GM23338 (cell line): Measurements from ENCODE around the gene MADCAM1. TPM values are rescaled to one million over a fixed set of nuclear protein-coding genes. Genes with fewer than 3 reads are reported as not detected.

Experiments
- ATAC-seq: fragments of 200-7000 bp; cut with Tn5 transposase; 3 replicates; pipeline ENCODE4 v1.9.1; 2020
- DNase-seq: peaks from one replicate; pipeline ENCODE4 v3.0.0-alpha.2; 2015; ENCODE audit warnings: low spot score
- H2AFZ ChIP-seq: fragments of 200-600 bp; sonication (generic); 2 replicates; pipeline ENCODE4 v1.8.0; 2016; ENCODE audit warnings: antibody characterized with exemption, mild to moderate bottlenecking, moderate library complexity
- H3F3A ChIP-seq: fragments of 200-600 bp; sonication (generic); replicated peaks from 2 replicates; pipeline ENCODE4 v1.8.0; 2017; ENCODE audit warnings: antibody characterized with exemption, mixed run types, low read depth
- H3K27ac ChIP-seq: fragments of 200-600 bp; sonication (generic); 2 replicates; pipeline ENCODE4 v1.6.1; 2016; ENCODE audit warnings: low read depth
- H3K27me3 ChIP-seq: fragments of 200-600 bp; sonication (generic); 2 replicates; pipeline ENCODE4 v1.8.0; 2016; ENCODE audit warnings: mild to moderate bottlenecking, mixed run types, moderate library complexity; ENCODE audit not compliant: insufficient read depth
- H3K36me3 ChIP-seq: fragments of 200-600 bp; sonication (generic); 2 replicates; pipeline ENCODE4 v1.8.0; 2016; ENCODE audit warnings: mild to moderate bottlenecking; ENCODE audit not compliant: insufficient read depth
- H3K4me1 ChIP-seq: fragments of 200-600 bp; sonication (generic); 2 replicates; pipeline ENCODE4 v1.8.0; 2016; ENCODE audit warnings: mild to moderate bottlenecking, moderate library complexity; ENCODE audit not compliant: insufficient read depth
- H3K4me2 ChIP-seq: fragments of 200-600 bp; sonication (generic); 2 replicates; pipeline ENCODE4 v1.7.1; 2017; ENCODE audit warnings: mixed run types
- H3K4me3 ChIP-seq: fragments of 200-600 bp; sonication (generic); 2 replicates; pipeline ENCODE4 v1.6.1; 2016; ENCODE audit warnings: mixed run types
- H3K79me2 ChIP-seq: fragments of 200-600 bp; sonication (generic); replicated peaks from 2 replicates; pipeline ENCODE4 v1.8.0; 2017; ENCODE audit warnings: mild to moderate bottlenecking; ENCODE audit not compliant: insufficient read depth
- H3K9me2 ChIP-seq: fragments of 200-600 bp; sonication (generic); 2 replicates; pipeline ENCODE4 v1.8.0; 2017; ENCODE audit not compliant: insufficient read depth
- H4K20me1 ChIP-seq: fragments of 200-600 bp; sonication (generic); replicated peaks from 2 replicates; pipeline ENCODE4 v1.8.0; 2017; ENCODE audit warnings: mild to moderate bottlenecking; ENCODE audit not compliant: insufficient read depth
- H3K27ac Mint-ChIP-seq: 2 replicates; pipeline ENCODE4 v1.8.0; 2020; ENCODE audit warnings: inconsistent platforms, mild to moderate bottlenecking, moderate library complexity, mixed read lengths
- H3K27me3 Mint-ChIP-seq: 3 replicates; pipeline ENCODE4 v1.8.0; 2022; ENCODE audit warnings: low read depth, mild to moderate bottlenecking, moderate library complexity, mixed read lengths, inconsistent platforms; ENCODE audit not compliant: insufficient read depth, poor library complexity
- H3K36me3 Mint-ChIP-seq: 3 replicates; pipeline ENCODE4 v1.8.0; 2021; ENCODE audit warnings: low read depth, mild to moderate bottlenecking, inconsistent platforms, moderate library complexity, mixed read lengths
- H3K4me1 Mint-ChIP-seq: 3 replicates; pipeline ENCODE4 v1.8.0; 2020; ENCODE audit warnings: mild to moderate bottlenecking, inconsistent platforms, mixed read lengths
- H3K4me3 Mint-ChIP-seq: 3 replicates; pipeline ENCODE4 v1.8.0; 2021; ENCODE audit warnings: moderate library complexity, mild to moderate bottlenecking, inconsistent platforms, mixed read lengths
- H3K9me3 Mint-ChIP-seq: 3 replicates; pipeline ENCODE4 v1.8.0; 2020; ENCODE audit warnings: moderate library complexity, mild to moderate bottlenecking, inconsistent platforms, mixed read lengths
- CREB1 ChIP-seq: fragments of 250-450 bp; sonication (Bioruptor Pico); IDR thresholded peaks from 2 replicates; pipeline ENCODE4 v1.5.0; 2020; ENCODE audit warnings: low read depth, mild to moderate bottlenecking, moderate library complexity
- EZH2 ChIP-seq: fragments of 200-600 bp; sonication (generic); IDR thresholded peaks from one replicate; pipeline ENCODE4 v1.8.0; 2017; ENCODE audit warnings: antibody characterized with exemption, mild to moderate bottlenecking, low read depth; ENCODE audit not compliant: unreplicated experiment
- EZH2phosphoT487 ChIP-seq: fragments of 200-600 bp; sonication (generic); IDR thresholded peaks from one replicate; pipeline ENCODE4 v1.8.1; 2018; ENCODE audit warnings: antibody characterized with exemption; ENCODE audit not compliant: unreplicated experiment
- JUNB ChIP-seq: IDR thresholded peaks from one replicate; pipeline ENCODE4 v1.6.1; 2016; ENCODE audit warnings: antibody characterized with exemption; ENCODE audit not compliant: unreplicated experiment
- POLR2AphosphoS5 ChIP-seq: IDR thresholded peaks from 2 replicates; pipeline ENCODE4 v1.6.1; 2016; ENCODE audit warnings: antibody characterized with exemption, low read depth
- STAT1 ChIP-seq: IDR thresholded peaks from one replicate; pipeline ENCODE4 v1.6.1; 2016; ENCODE audit warnings: antibody characterized with exemption; ENCODE audit not compliant: unreplicated experiment
- ZNF114 ChIP-seq: fragments of 250-450 bp; sonication (Bioruptor Pico); IDR thresholded peaks from 2 replicates; pipeline ENCODE4 v1.5.0; 2020; ENCODE audit warnings: mild to moderate bottlenecking, moderate library complexity
- polyA plus RNA-seq: library from polyadenylated mRNA; unstranded; fragments of >200 nt; fragmentation: Nextera tagmentation; extraction: Ambion mirVana; gene quantifications from 2 replicates; pipeline ENCODE4 v1.2.1, GENCODE V29; 2016
- total RNA-seq: library from RNA; depleted of rRNA; stranded (reverse); fragments of >200 nt; shearing (Covaris generic); gene quantifications from 2 replicates; pipeline ENCODE4 v1.2.3, GENCODE V29; 2014
- TF ChIP-seq, protein P1 (sequence below): IDR thresholded peaks from 2 replicates; pipeline ENCODE4 v1.6.1; 2016; ENCODE audit warnings: antibody characterized with exemption
- TF ChIP-seq, protein P2 (sequence below): fragments of 250-450 bp; sonication (Bioruptor Pico); IDR thresholded peaks from 2 replicates; pipeline ENCODE4 v1.5.0; 2020; ENCODE audit warnings: mild to moderate bottlenecking, moderate library complexity

The MADCAM1 gene
- total and polyA plus RNA-seq, 2 experiments from 2014 or later: 2.1 to 2.5 TPM

DNA sequence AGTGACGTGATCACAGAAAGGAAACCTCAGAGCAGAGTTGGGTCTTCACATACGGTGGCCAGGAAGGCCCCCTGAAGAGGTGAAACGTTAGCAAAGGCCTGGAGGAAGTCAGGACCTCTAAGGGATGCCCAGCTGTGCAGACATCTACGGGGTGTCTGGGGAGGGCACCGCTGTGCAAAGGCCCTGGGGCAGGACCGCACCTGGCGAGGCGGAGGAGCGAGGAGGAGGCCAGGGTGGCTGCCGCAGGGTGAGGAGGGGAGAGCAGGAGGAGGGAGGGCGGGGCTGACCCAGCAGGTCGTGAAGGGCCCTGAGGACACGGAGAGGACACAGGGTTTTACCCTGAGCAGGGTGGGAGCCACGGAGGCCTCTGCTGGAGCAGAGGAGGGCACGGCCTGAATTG lies 11.8 kb upstream of the MADCAM1 start:
- no peak overlapping the region for H2AFZ ChIP-seq
- no peak overlapping the region for H3K4me3 Mint-ChIP-seq

More for the DNA sequence above, 11.8 kb upstream of the MADCAM1 start:
- no peak overlapping the region for H3K4me3 ChIP-seq
- Mint-ChIP-seq H3K4me1 (peaks cover 14% of the 10 kb centered on the region), H3K27ac (no peak overlapping the region), H3K27me3 (peaks cover 41% of the 10 kb centered on the region), H3K36me3 (peaks cover 14% of the 10 kb centered on the region), H3K9me3 (peaks cover 34% of the 10 kb centered on the region)
- H3K27me3 ChIP-seq: no peaks in the 10 kb centered on the region
- DNase-seq (no peak), ATAC-seq (no peak)
- no peaks in the 10 kb centered on the region for H3K79me2 ChIP-seq
- TF ChIP-seq CREB1: no peak
- no peak for TF ChIP-seq JUNB
- no peak for TF ChIP-seq ZNF114
- TF ChIP-seq, protein P1, sequence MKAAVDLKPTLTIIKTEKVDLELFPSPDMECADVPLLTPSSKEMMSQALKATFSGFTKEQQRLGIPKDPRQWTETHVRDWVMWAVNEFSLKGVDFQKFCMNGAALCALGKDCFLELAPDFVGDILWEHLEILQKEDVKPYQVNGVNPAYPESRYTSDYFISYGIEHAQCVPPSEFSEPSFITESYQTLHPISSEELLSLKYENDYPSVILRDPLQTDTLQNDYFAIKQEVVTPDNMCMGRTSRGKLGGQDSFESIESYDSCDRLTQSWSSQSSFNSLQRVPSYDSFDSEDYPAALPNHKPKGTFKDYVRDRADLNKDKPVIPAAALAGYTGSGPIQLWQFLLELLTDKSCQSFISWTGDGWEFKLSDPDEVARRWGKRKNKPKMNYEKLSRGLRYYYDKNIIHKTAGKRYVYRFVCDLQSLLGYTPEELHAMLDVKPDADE: no peak
- TF ChIP-seq STAT1: no peak
- no peak for TF ChIP-seq EZH2phosphoT487
- no peak for TF ChIP-seq EZH2
- TF ChIP-seq, protein P2, sequence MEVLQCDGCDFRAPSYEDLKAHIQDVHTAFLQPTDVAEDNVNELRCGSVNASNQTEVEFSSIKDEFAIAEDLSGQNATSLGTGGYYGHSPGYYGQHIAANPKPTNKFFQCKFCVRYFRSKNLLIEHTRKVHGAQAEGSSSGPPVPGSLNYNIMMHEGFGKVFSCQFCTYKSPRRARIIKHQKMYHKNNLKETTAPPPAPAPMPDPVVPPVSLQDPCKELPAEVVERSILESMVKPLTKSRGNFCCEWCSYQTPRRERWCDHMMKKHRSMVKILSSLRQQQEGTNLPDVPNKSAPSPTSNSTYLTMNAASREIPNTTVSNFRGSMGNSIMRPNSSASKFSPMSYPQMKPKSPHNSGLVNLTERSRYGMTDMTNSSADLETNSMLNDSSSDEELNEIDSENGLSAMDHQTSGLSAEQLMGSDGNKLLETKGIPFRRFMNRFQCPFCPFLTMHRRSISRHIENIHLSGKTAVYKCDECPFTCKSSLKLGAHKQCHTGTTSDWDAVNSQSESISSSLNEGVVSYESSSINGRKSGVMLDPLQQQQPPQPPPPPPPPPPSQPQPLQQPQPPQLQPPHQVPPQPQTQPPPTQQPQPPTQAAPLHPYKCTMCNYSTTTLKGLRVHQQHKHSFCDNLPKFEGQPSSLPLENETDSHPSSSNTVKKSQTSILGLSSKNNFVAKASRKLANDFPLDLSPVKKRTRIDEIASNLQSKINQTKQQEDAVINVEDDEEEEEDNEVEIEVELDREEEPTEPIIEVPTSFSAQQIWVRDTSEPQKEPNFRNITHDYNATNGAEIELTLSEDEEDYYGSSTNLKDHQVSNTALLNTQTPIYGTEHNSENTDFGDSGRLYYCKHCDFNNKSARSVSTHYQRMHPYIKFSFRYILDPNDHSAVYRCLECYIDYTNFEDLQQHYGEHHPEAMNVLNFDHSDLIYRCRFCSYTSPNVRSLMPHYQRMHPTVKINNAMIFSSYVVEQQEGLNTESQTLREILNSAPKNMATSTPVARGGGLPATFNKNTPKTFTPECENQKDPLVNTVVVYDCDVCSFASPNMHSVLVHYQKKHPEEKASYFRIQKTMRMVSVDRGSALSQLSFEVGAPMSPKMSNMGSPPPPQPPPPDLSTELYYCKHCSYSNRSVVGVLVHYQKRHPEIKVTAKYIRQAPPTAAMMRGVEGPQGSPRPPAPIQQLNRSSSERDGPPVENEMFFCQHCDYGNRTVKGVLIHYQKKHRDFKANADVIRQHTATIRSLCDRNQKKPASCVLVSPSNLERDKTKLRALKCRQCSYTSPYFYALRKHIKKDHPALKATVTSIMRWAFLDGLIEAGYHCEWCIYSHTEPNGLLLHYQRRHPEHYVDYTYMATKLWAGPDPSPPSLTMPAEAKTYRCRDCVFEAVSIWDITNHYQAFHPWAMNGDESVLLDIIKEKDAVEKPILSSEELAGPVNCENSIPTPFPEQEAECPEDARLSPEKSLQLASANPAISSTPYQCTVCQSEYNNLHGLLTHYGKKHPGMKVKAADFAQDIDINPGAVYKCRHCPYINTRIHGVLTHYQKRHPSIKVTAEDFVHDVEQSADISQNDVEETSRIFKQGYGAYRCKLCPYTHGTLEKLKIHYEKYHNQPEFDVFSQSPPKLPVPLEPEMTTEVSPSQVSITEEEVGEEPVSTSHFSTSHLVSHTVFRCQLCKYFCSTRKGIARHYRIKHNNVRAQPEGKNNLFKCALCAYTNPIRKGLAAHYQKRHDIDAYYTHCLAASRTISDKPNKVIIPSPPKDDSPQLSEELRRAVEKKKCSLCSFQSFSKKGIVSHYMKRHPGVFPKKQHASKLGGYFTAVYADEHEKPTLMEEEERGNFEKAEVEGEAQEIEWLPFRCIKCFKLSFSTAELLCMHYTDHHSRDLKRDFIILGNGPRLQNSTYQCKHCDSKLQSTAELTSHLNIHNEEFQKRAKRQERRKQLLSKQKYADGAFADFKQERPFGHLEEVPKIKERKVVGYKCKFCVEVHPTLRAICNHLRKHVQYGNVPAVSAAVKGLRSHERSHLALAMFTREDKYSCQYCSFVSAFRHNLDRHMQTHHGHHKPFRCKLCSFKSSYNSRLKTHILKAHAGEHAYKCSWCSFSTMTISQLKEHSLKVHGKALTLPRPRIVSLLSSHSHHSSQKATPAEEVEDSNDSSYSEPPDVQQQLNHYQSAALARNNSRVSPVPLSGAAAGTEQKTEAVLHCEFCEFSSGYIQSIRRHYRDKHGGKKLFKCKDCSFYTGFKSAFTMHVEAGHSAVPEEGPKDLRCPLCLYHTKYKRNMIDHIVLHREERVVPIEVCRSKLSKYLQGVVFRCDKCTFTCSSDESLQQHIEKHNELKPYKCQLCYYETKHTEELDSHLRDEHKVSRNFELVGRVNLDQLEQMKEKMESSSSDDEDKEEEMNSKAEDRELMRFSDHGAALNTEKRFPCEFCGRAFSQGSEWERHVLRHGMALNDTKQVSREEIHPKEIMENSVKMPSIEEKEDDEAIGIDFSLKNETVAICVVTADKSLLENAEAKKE (CRISPR knock-in tag): no peak
- no peak for TF ChIP-seq POLR2AphosphoS5
- no peak overlapping the region for H3K4me2 ChIP-seq
- peaks cover 3% of the 10 kb centered on the region; the same call in 1 of the 2 replicates for H3K9me2 ChIP-seq
- H3K4me1 ChIP-seq: peaks cover 4% of the 10 kb centered on the region; the same call in 1 of the 2 replicates
- peaks cover 17% of the 10 kb centered on the region for H3F3A ChIP-seq
- no peak overlapping the region for H3K27ac ChIP-seq
- no peaks in the 10 kb centered on the region for H3K36me3 ChIP-seq
- no peaks in the 10 kb centered on the region for H4K20me1 ChIP-seq
